ENCODE data around the gene IPO4. TPM values are rescaled to one million over a fixed set of nuclear protein-coding genes. Genes with fewer than 3 reads are reported as not detected.

Gene IPO4
- total and polyA plus RNA-seq, 2 of the 13 experiments (the other 11 are each of a cell fraction or from before 2014, with no cell fraction given), result 39.0 to 179 TPM

DNA sequence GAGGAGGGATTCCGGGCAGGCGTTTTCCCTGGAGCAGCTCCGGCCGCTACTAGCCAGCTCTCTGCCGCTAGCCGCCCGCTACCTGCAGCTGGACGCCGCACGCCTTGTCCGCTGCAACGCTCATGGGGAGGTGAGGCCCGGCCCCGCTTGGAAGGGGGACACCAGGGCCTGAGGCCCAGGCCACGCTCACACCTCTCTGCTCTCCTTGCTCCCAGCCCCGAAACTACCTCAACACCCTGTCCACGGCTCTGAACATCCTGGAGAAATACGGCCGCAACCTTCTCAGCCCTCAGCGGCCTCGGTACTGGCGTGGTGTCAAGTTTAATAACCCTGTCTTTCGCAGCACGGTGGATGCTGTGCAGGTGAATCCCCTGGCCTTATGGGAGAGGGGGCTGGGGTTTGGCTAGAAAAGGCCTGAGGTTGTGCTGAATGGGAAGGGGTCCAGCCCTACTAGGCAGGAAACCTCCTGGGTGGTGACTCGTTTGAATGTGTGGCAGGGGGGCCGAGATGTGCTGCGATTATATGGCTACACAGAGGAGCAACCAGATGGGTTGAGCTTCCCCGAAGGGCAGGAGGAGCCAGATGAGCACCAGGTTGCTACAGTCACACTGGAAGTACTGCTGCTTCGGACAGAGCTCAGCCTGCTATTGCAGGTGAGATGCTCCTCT, 40.7 kb downstream of the IPO4 start (continued):
- TF ChIP-seq ZNF101 (CRISPR knock-in tag; IDR thresholded peaks at IDR 0.05; ENCODE audit: borderline replicate concordance, low read depth) (peak; percentile 89; the same call in 1 of the 2 replicates), NKX3-1 (CRISPR knock-in tag; IDR thresholded peaks at IDR 0.05) (0 out of 2 replicates have a peak, but pooled peaks have one; percentile 47), ZNF142 (CRISPR knock-in tag; IDR thresholded peaks at IDR 0.05) (peak; percentile 38; the same call in 1 of the 2 replicates), ZNF484 (CRISPR knock-in tag; IDR thresholded peaks at IDR 0.05; ENCODE audit: borderline replicate concordance, low read depth) (peak; percentile 83; the same call in 1 of the 2 replicates), SMAD1 (CRISPR knock-in tag; IDR thresholded peaks at IDR 0.05; ENCODE audit: borderline replicate concordance, low read depth) (0 out of 2 replicates have a peak, but pooled peaks have one; percentile 29), NFATC3 (CRISPR knock-in tag; IDR thresholded peaks at IDR 0.05) (peak; percentile 57; the same call in 1 of the 2 replicates), ZBTB20 (CRISPR knock-in tag; IDR thresholded peaks at IDR 0.05; ENCODE audit: borderline replicate concordance, low read depth) (peak; percentile 37; the same call in 1 of the 2 replicates), NCOA2 (CRISPR knock-in tag; IDR thresholded peaks at IDR 0.05) (peak; percentile 4; the same call in 1 of the 2 replicates), ZNF713 (CRISPR knock-in tag; IDR thresholded peaks at IDR 0.05) (peak; percentile 61; the same call in 1 of the 2 replicates), ZSCAN30 (CRISPR knock-in tag; IDR thresholded peaks at IDR 0.05) (no peak), ZNF235 (CRISPR knock-in tag; IDR thresholded peaks at IDR 0.05; ENCODE audit: borderline replicate concordance) (peak; percentile 97), CAMTA2 (CRISPR knock-in tag; IDR thresholded peaks at IDR 0.05; ENCODE audit: borderline replicate concordance) (peak; percentile 87; the same call in 1 of the 2 replicates), GZF1 (CRISPR knock-in tag; IDR thresholded peaks at IDR 0.05) (peak; percentile 93), RBFOX2 (IDR thresholded peaks at IDR 0.05; ENCODE audit: low read depth, low read length) (peak; percentile 44), EP300 (IDR thresholded peaks at IDR 0.05; ENCODE audit: low read depth in 2 of 2, low read length in 2 of 2) (no peak), EP300 (CRISPR knock-in tag; IDR thresholded peaks at IDR 0.05; ENCODE audit: borderline replicate concordance) (no peak), ZNF556 (CRISPR knock-in tag; IDR thresholded peaks at IDR 0.05; ENCODE audit: borderline replicate concordance) (no peak; the same call in 1 of the 2 replicates)
- TF ChIP-seq, protein P1, sequence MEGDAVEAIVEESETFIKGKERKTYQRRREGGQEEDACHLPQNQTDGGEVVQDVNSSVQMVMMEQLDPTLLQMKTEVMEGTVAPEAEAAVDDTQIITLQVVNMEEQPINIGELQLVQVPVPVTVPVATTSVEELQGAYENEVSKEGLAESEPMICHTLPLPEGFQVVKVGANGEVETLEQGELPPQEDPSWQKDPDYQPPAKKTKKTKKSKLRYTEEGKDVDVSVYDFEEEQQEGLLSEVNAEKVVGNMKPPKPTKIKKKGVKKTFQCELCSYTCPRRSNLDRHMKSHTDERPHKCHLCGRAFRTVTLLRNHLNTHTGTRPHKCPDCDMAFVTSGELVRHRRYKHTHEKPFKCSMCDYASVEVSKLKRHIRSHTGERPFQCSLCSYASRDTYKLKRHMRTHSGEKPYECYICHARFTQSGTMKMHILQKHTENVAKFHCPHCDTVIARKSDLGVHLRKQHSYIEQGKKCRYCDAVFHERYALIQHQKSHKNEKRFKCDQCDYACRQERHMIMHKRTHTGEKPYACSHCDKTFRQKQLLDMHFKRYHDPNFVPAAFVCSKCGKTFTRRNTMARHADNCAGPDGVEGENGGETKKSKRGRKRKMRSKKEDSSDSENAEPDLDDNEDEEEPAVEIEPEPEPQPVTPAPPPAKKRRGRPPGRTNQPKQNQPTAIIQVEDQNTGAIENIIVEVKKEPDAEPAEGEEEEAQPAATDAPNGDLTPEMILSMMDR (CRISPR knock-in tag; IDR thresholded peaks at IDR 0.05), result 0 out of 2 replicates have a peak, but pooled peaks have one; percentile 7

Measured in HepG2 (cell line).